ENCODE data around the gene ZSCAN22. TPM values are rescaled to one million over a fixed set of nuclear protein-coding genes. Genes with fewer than 3 reads are reported as not detected.
A peak's percentile ranks its signal among the peaks of the same experiment; 100 is the strongest.

ZSCAN22 gene
- total and polyA plus RNA-seq, 2 of the 13 experiments (the other 11 are each of a cell fraction or from before 2014, with no cell fraction given), result 2.5 to 3.5 TPM

DNA sequence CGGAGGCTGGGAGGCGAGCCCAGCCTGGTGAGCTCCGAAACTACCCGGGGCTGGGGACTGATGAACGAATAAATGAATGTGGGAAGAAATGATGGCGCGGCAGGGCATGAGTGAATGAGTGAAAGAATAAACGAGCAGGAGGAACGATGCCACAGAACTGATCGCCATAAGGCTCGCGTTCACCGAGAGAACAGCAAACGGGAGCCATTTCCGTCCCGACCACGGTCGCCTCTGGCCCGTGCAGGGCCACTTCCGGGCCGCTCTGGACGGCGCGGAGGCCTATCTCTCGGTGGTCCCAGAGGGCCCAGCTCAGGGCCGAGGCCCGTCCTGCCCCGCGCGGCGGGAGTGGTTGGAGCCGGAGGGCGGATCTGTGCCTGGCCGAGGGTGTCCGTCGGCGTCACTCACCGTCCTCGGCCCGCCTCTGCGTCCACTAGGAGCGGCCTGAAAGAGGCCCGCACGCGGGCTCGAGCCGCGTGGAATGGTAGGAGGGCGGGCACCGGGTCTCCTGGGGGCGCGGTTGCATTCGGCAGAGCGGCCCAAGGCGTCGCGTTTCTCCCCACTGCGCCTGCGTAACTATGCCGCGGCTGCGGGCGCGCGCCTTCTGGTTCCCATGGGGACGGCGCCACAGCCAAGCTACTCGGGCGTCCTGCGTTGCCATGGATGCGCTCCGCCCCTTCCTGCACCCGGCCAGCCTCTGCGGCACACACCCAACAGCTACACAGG lies 35.6 kb downstream of the ZSCAN22 start, which contains the start of gene ZNF497 (continued):
- TF ChIP-seq ZNF225 (CRISPR knock-in tag; IDR thresholded peaks at IDR 0.05) (no peak), GTF3A (CRISPR knock-in tag; conservative IDR thresholded peaks at IDR 0.05) (0 out of 2 replicates have a peak, but pooled peaks have one; percentile 36), ZNF337 (CRISPR knock-in tag; IDR thresholded peaks at IDR 0.05; ENCODE audit: borderline replicate concordance, low read depth) (no peak), ZNF20 (CRISPR knock-in tag; IDR thresholded peaks at IDR 0.05) (peak; percentile 65; the same call in 1 of the 2 replicates), TBX2 (CRISPR knock-in tag; IDR thresholded peaks at IDR 0.05; ENCODE audit: borderline replicate concordance) (peak; percentile 63; the same call in 1 of the 2 replicates), ZNF709 (CRISPR knock-in tag; IDR thresholded peaks at IDR 0.05) (peak; percentile 72; the same call in 1 of the 2 replicates), POLR2A (IDR thresholded peaks at IDR 0.05; ENCODE audit: insufficient read depth in 1 of 2, low read depth in 2 of 2, low read length in 2 of 2) (peak; percentile 78 to 93), MAFF (IDR thresholded peaks at IDR 0.05; ENCODE audit: low read depth, low read length) (no peak), ZNF33A (CRISPR knock-in tag; IDR thresholded peaks at IDR 0.05; ENCODE audit: borderline replicate concordance) (0 out of 2 replicates have a peak, but pooled peaks have one; percentile 77), SETDB1 (CRISPR knock-in tag; IDR thresholded peaks at IDR 0.05; ENCODE audit: borderline replicate concordance) (no peak), ZNF570 (CRISPR knock-in tag; IDR thresholded peaks at IDR 0.05; ENCODE audit: borderline replicate concordance) (no peak), ZSCAN12 (CRISPR knock-in tag; IDR thresholded peaks at IDR 0.05) (peak; percentile 53; the same call in 1 of the 2 replicates), ZBTB7B (CRISPR knock-in tag; IDR thresholded peaks at IDR 0.05) (peak; percentile 89), TEAD2 (CRISPR knock-in tag; IDR thresholded peaks at IDR 0.05) (no peak), ZNF577 (CRISPR knock-in tag; IDR thresholded peaks at IDR 0.05; ENCODE audit: borderline replicate concordance, low read depth) (no peak), ZNF563 (CRISPR knock-in tag; IDR thresholded peaks at IDR 0.05) (no peak; the same call in 1 of the 2 replicates), KDM2A (CRISPR knock-in tag; IDR thresholded peaks at IDR 0.05; ENCODE audit: borderline replicate concordance, low read depth) (peak; percentile 95)
- TF ChIP-seq, protein P1, sequence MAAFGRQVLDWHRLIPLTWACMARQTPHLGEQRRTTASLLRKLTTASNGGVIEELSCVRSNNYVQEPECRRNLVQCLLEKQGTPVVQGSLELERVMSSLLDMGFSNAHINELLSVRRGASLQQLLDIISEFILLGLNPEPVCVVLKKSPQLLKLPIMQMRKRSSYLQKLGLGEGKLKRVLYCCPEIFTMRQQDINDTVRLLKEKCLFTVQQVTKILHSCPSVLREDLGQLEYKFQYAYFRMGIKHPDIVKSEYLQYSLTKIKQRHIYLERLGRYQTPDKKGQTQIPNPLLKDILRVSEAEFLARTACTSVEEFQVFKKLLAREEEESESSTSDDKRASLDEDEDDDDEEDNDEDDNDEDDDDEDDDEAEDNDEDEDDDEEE (CRISPR knock-in tag; IDR thresholded peaks at IDR 0.05), result no peak; the same call in 1 of the 2 replicates
- TF ChIP-seq, protein P2, sequence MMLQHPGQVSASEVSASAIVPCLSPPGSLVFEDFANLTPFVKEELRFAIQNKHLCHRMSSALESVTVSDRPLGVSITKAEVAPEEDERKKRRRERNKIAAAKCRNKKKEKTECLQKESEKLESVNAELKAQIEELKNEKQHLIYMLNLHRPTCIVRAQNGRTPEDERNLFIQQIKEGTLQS (CRISPR knock-in tag; IDR thresholded peaks at IDR 0.05), result no peak; the same call in 1 of the 2 replicates
- TF ChIP-seq, protein P3, sequence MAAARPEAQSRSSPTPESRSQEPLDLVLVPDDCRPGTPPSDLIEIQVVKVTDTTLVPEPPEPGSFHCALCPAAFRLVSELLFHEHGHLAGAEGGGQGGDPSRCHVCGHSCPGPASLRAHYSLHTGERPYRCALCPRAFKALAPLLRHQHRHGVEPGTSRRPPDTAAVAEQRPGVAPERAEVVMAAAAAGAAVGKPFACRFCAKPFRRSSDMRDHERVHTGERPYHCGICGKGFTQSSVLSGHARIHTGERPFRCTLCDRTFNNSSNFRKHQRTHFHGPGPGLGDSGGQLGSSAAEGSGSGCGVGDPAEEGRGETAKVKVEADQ (CRISPR knock-in tag; IDR thresholded peaks at IDR 0.05; ENCODE audit: borderline replicate concordance), result peak; percentile 45; the same call in 1 of the 2 replicates
- TF ChIP-seq, protein P4, sequence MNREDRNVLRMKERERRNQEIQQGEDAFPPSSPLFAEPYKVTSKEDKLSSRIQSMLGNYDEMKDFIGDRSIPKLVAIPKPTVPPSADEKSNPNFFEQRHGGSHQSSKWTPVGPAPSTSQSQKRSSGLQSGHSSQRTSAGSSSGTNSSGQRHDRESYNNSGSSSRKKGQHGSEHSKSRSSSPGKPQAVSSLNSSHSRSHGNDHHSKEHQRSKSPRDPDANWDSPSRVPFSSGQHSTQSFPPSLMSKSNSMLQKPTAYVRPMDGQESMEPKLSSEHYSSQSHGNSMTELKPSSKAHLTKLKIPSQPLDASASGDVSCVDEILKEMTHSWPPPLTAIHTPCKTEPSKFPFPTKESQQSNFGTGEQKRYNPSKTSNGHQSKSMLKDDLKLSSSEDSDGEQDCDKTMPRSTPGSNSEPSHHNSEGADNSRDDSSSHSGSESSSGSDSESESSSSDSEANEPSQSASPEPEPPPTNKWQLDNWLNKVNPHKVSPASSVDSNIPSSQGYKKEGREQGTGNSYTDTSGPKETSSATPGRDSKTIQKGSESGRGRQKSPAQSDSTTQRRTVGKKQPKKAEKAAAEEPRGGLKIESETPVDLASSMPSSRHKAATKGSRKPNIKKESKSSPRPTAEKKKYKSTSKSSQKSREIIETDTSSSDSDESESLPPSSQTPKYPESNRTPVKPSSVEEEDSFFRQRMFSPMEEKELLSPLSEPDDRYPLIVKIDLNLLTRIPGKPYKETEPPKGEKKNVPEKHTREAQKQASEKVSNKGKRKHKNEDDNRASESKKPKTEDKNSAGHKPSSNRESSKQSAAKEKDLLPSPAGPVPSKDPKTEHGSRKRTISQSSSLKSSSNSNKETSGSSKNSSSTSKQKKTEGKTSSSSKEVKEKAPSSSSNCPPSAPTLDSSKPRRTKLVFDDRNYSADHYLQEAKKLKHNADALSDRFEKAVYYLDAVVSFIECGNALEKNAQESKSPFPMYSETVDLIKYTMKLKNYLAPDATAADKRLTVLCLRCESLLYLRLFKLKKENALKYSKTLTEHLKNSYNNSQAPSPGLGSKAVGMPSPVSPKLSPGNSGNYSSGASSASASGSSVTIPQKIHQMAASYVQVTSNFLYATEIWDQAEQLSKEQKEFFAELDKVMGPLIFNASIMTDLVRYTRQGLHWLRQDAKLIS (CRISPR knock-in tag; IDR thresholded peaks at IDR 0.05), result no peak
- TF ChIP-seq, protein P5, sequence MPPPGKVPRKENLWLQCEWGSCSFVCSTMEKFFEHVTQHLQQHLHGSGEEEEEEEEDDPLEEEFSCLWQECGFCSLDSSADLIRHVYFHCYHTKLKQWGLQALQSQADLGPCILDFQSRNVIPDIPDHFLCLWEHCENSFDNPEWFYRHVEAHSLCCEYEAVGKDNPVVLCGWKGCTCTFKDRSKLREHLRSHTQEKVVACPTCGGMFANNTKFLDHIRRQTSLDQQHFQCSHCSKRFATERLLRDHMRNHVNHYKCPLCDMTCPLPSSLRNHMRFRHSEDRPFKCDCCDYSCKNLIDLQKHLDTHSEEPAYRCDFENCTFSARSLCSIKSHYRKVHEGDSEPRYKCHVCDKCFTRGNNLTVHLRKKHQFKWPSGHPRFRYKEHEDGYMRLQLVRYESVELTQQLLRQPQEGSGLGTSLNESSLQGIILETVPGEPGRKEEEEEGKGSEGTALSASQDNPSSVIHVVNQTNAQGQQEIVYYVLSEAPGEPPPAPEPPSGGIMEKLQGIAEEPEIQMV (CRISPR knock-in tag; IDR thresholded peaks at IDR 0.05; ENCODE audit: low read depth), result peak; percentile 66; the same call in 1 of the 2 replicates
